GM12892 (cell line): ENCODE results near the gene TBC1D8B.

Source experiments
- POLR2A ChIP-seq: IDR thresholded peaks from 2 replicates; pipeline ENCODE4 v1.6.1; 2011; ENCODE audit warnings: low read depth, low read length, control low read depth
- POLR2AphosphoS5 ChIP-seq: IDR thresholded peaks from 2 replicates; pipeline ENCODE4 v1.6.1; 2011; ENCODE audit warnings: low read depth, low read length, control low read depth
- TAF1 ChIP-seq: IDR thresholded peaks from 2 replicates; pipeline ENCODE4 v1.6.1; 2011; ENCODE audit warnings: low read depth, mild to moderate bottlenecking, control low read depth, low read length, borderline replicate concordance

- no peak for TF ChIP-seq TAF1
- no peak for TF ChIP-seq POLR2A
- TF ChIP-seq POLR2AphosphoS5: no peak
These were observed 117.5 kb downstream of the TBC1D8B start, which contains the start of gene CLDN2 for GRCh38 chrX:106919932-106920452.
